Panc1 (cell line): ENCODE measurements around the gene JAG1. TPM values are rescaled to one million over a fixed set of nuclear protein-coding genes. Genes with fewer than 3 reads are reported as not detected.

Source experiments
- ATAC-seq: fragments of 200-7000 bp; cut with Tn5 transposase; 2 replicates; pipeline ENCODE4 v1.9.1; 2020; ENCODE audit warnings: mild to moderate bottlenecking, moderate library complexity
- BruUV-seq: library from RNA; stranded (reverse); fragments of 400-500 nt; replicated peaks from 2 replicates; lab custom pipeline; 2021; lab: Mats Ljungman, UMichigan
- CTCF ChIA-PET: fragments of 300-600 bp; sonication (Branson Sonifier 250); formaldehyde crosslinking; loops from one replicate; lab custom pipeline; 2022; ENCODE audit warnings: antibody characterized with exemption; lab: Charles Lee
- POLR2A ChIA-PET: fragments of 300-600 bp; sonication (Branson Sonifier 250); formaldehyde crosslinking; loops from one replicate; lab custom pipeline; 2022; ENCODE audit warnings: antibody characterized with exemption; lab: Charles Lee
- DNase-seq: peaks from one replicate; pipeline ENCODE4 v3.0.0-alpha.2; 2010; ENCODE audit warnings: low read depth, low spot score
- H3K27ac ChIP-seq: 2 replicates; pipeline ENCODE4 v1.5.1; 2011; ENCODE audit warnings: mild to moderate bottlenecking, low read length, inconsistent platforms
- H3K27me3 ChIP-seq: fragments of 200-500 bp; sonication (Bioruptor generic); 2 replicates; pipeline ENCODE4 v1.6.0; 2014; ENCODE audit warnings: low read length, inconsistent platforms; ENCODE audit not compliant: control insufficient read depth, insufficient read depth
- H3K36me3 ChIP-seq: fragments of 200-500 bp; sonication (Bioruptor generic); 2 replicates; pipeline ENCODE4 v1.5.1; 2014; ENCODE audit warnings: inconsistent platforms, mild to moderate bottlenecking, low read length, moderate library complexity; ENCODE audit not compliant: control insufficient read depth, insufficient read depth
- H3K4me1 ChIP-seq: 2 replicates; pipeline ENCODE4 v1.5.1; 2011; ENCODE audit warnings: inconsistent platforms, mild to moderate bottlenecking, low read length, moderate library complexity; ENCODE audit not compliant: control insufficient read depth, insufficient read depth
- H3K4me3 ChIP-seq, 2 experiments: 2 replicates each; pipeline ENCODE4 v1.5.1; 2011 to 2012; ENCODE audit warnings: low read depth in 2 of 2, low read length in 2 of 2, mild to moderate bottlenecking in 2 of 2, inconsistent platforms in 1 of 2, moderate library complexity in 1 of 2
- H3K9me3 ChIP-seq: fragments of 200-500 bp; sonication (Bioruptor generic); 2 replicates; pipeline ENCODE4 v1.5.1; 2014; ENCODE audit warnings: low read depth, mild to moderate bottlenecking, inconsistent platforms, low read length, moderate library complexity; ENCODE audit not compliant: control insufficient read depth, insufficient read depth
- POLR2AphosphoS5 ChIP-seq: IDR thresholded peaks from 2 replicates; pipeline ENCODE4 v1.6.1; 2012; ENCODE audit warnings: mild to moderate bottlenecking, low read depth, low read length, moderate library complexity
- SIN3A ChIP-seq: IDR thresholded peaks from 2 replicates; pipeline ENCODE4 v1.6.1; 2012; ENCODE audit warnings: low read depth, mild to moderate bottlenecking, low read length, moderate library complexity, borderline replicate concordance; ENCODE audit not compliant: insufficient read depth
- TCF7L2 ChIP-seq: IDR thresholded peaks from 2 replicates; pipeline ENCODE4 v1.6.1; 2011; ENCODE audit warnings: mild to moderate bottlenecking, low read depth, low read length, inconsistent platforms
- in situ Hi-C: cut with HindIII; loops from 2 replicates; pipeline ENCODE4 v1.10.0; 2016; ENCODE audit warnings: low sequenced_read_pairs, low pct_unique_long_range_greater_than_20kb
- intact Hi-C: fragments of 100-400 bp; cut with micrococcal nuclease; formaldehyde crosslinking; loops from one replicate; pipeline ENCODE4 v1.10.0; 2022; ENCODE audit not compliant: unreplicated experiment
- total RNA-seq: library from RNA; stranded (reverse); gene quantifications from one replicate; pipeline ENCODE4 v1.2.1, GENCODE V29; 2021; ENCODE audit not compliant: unreplicated experiment
- TF ChIP-seq, protein P1 (sequence below): fragments of 450-650 bp; IDR thresholded peaks from 2 replicates; pipeline ENCODE4 v1.5.1; 2017; ENCODE audit warnings: mild to moderate bottlenecking
- TF ChIP-seq, protein P2 (sequence below), 2 experiments: IDR thresholded peaks; 2 replicates each; pipeline ENCODE4 v1.6.1; 2011 to 2012; ENCODE audit warnings: low read depth in 2 of 2, control low read depth in 1 of 2, low read length in 1 of 2, mild to moderate bottlenecking in 1 of 2, moderate library complexity in 1 of 2; ENCODE audit not compliant: insufficient read depth in 1 of 2

Gene JAG1
- total RNA-seq, 1 experiment from 2014 or later: 21.2 TPM

DNA sequence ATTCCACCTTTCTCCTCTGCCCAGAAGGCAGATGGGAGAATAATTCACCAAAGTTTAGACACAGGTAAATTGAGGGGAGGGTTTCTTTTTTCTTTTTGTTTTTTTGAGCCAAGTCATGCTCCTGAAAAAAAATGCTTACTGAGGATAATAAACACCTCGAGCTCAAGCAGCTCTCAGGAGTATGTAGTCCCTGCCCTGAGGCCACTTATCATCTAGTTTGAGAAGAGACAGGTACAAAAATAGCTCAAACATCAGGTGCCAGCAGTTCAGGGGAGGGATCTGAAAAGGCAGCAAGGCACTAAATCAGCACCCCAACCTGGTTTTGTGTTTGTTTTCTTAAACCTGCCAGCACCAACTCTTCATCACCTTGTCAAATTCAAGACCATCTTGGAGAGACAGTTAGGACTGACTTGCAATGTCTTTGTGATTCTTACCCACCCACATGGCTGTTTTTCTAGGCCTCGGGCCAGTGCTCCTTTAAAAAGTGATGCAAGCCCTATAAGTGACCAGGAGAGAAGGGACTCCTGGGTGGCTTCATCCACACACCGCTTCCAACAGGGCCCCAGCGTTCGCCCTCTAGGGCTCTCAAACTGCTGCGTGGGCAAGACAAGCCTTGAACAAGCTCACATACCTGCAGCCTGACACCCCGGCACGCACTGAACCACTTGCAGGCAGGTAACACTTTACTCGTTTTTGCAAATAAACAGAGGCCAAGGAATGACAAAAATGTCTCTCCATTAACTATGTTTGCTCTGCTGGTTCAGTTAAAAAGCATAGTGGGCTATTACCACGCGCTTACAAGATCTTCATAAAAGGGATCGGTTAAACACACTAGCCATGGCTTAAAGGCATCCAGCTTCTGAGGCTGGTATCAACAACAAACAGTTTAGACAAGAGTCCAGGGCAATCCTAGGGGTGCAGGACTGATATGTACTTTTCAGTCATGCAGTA lies 13.9 kb downstream of the JAG1 start:
- intact Hi-C loops (no loop called here), in situ Hi-C loops (no loop called here)
- CTCF ChIA-PET: no interaction called here
- ATAC-seq (no peak; the same call in 1 of the 2 replicates), DNase-seq (no peak)
- Histone ChIP-seq H3K4me1 (peaks cover under 1% of the 10 kb centered on the region; the same call in 1 of the 2 replicates), H3K9me3 (no peaks in the 10 kb centered on the region), H3K27me3 (no peaks in the 10 kb centered on the region), H3K36me3 (no peaks in the 10 kb centered on the region; the same call in 1 of the 2 replicates), H3K27ac (no peak overlapping the region), H3K4me3 (no peak overlapping the region)
- POLR2A ChIA-PET: interaction anchor here (0.6 kb wide), 1 partner anchor 11 kb away, joined by 12 read pairs; no protein-coding TSS in a partner anchor
- BruUV-seq: no TSS peak
- TF ChIP-seq, protein P1, sequence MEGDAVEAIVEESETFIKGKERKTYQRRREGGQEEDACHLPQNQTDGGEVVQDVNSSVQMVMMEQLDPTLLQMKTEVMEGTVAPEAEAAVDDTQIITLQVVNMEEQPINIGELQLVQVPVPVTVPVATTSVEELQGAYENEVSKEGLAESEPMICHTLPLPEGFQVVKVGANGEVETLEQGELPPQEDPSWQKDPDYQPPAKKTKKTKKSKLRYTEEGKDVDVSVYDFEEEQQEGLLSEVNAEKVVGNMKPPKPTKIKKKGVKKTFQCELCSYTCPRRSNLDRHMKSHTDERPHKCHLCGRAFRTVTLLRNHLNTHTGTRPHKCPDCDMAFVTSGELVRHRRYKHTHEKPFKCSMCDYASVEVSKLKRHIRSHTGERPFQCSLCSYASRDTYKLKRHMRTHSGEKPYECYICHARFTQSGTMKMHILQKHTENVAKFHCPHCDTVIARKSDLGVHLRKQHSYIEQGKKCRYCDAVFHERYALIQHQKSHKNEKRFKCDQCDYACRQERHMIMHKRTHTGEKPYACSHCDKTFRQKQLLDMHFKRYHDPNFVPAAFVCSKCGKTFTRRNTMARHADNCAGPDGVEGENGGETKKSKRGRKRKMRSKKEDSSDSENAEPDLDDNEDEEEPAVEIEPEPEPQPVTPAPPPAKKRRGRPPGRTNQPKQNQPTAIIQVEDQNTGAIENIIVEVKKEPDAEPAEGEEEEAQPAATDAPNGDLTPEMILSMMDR: no peak
- TF ChIP-seq, protein P2, sequence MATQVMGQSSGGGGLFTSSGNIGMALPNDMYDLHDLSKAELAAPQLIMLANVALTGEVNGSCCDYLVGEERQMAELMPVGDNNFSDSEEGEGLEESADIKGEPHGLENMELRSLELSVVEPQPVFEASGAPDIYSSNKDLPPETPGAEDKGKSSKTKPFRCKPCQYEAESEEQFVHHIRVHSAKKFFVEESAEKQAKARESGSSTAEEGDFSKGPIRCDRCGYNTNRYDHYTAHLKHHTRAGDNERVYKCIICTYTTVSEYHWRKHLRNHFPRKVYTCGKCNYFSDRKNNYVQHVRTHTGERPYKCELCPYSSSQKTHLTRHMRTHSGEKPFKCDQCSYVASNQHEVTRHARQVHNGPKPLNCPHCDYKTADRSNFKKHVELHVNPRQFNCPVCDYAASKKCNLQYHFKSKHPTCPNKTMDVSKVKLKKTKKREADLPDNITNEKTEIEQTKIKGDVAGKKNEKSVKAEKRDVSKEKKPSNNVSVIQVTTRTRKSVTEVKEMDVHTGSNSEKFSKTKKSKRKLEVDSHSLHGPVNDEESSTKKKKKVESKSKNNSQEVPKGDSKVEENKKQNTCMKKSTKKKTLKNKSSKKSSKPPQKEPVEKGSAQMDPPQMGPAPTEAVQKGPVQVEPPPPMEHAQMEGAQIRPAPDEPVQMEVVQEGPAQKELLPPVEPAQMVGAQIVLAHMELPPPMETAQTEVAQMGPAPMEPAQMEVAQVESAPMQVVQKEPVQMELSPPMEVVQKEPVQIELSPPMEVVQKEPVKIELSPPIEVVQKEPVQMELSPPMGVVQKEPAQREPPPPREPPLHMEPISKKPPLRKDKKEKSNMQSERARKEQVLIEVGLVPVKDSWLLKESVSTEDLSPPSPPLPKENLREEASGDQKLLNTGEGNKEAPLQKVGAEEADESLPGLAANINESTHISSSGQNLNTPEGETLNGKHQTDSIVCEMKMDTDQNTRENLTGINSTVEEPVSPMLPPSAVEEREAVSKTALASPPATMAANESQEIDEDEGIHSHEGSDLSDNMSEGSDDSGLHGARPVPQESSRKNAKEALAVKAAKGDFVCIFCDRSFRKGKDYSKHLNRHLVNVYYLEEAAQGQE (IDR thresholded peaks at IDR 0.05; ENCODE audit: insufficient read depth in 1 of 2, low read depth in 2 of 2, low read length in 1 of 2): no peak
- TF ChIP-seq SIN3A (no peak), POLR2AphosphoS5 (no peak), TCF7L2 (no peak)

DNA sequence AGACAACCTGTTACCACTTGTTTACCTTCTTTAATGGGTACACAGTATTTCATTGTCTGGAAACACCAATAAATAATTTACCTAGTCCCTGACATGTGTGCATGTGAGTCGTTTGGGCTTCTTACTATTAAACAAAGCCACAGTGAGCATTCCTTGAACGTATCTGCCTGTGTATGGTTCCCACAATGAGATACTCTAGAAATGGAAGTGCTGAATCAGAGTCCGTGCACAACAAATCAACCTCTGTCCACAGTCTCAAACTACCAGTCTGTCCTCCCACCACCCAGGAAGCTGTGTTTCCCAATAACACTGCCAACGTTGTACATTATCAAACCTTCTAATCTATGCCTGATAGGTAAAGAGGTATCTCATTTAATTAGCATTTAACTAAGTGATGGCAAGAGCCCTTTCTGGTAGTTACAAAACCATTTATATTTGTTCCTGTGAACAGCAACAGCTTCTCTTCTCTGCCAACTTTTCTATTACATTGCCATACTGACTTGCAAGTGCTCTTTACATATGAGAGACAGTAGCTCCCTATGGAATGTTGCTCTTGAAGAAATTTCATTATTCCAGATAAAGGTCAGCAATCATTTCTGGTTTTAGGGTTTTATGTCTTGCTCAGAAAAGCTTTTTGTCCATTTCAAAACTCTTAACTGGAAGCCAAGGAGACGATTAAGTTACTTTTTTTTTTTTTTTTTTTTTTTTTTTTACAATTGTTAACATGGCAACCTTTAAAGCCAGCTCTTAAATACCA lies 14.7 kb downstream of the JAG1 start:
- ATAC-seq (no peak), DNase-seq (no peak)
- ChIA-PET POLR2A (interaction anchor here (0.6 kb wide), 1 partner anchor 12 kb away, joined by 12 read pairs; no protein-coding TSS in a partner anchor), CTCF (no interaction called here)
- Histone ChIP-seq H3K27ac (no peak overlapping the region), H3K4me3 (no peak overlapping the region), H3K36me3 (no peaks in the 10 kb centered on the region; the same call in 1 of the 2 replicates), H3K9me3 (no peaks in the 10 kb centered on the region), H3K27me3 (no peaks in the 10 kb centered on the region), H3K4me1 (no peaks in the 10 kb centered on the region)
- TF ChIP-seq SIN3A (no peak), TCF7L2 (no peak), POLR2AphosphoS5 (no peak)
- TF ChIP-seq, protein P1: no peak
- TF ChIP-seq, protein P2 (IDR thresholded peaks at IDR 0.05; ENCODE audit: insufficient read depth in 1 of 2, low read depth in 2 of 2, low read length in 1 of 2): no peak
- in situ Hi-C loops: no loop called here
- no TSS peak for BruUV-seq
- intact Hi-C loops: no loop called here
